Measurements from ENCODE around the gene OTUB2. TPM values are rescaled to one million over a fixed set of nuclear protein-coding genes. Genes with fewer than 3 reads are reported as not detected.

OTUB2 gene
- total RNA-seq, 2 experiments from 2014 or later = 0.86 to 1.4 TPM

- ChIA-PET CTCF (interaction anchor here (0.9 to 2.1 kb wide), 3 partner anchors 9 to 126 kb away, joined by 3 to 6 read pairs (median 6); no protein-coding TSS in a partner anchor), POLR2A (no interaction called here)
Measured at GRCh38 chr14:94010625-94011024, 15.5 kb upstream of the OTUB2 start.

- POLR2A ChIA-PET = interaction anchor here (0.8 kb wide), 1 partner anchor 32 kb away, joined by 3 read pairs; no protein-coding TSS in a partner anchor
- CTCF ChIA-PET = interaction anchor here (1.8 to 2.1 kb wide), 2 partner anchors 72 to 125 kb away, joined by 6 read pairs; no protein-coding TSS in a partner anchor
Measured at GRCh38 chr14:94011795-94012194, 14.3 kb upstream of the OTUB2 start.

GRCh38 chr14:94014382-94014781, 11.8 kb upstream of the OTUB2 start:
- CTCF ChIA-PET = interaction anchor here (1.0 kb wide), 1 partner anchor 135 kb away, joined by 4 read pairs; no protein-coding TSS in a partner anchor
- POLR2A ChIA-PET = no interaction called here

DNA sequence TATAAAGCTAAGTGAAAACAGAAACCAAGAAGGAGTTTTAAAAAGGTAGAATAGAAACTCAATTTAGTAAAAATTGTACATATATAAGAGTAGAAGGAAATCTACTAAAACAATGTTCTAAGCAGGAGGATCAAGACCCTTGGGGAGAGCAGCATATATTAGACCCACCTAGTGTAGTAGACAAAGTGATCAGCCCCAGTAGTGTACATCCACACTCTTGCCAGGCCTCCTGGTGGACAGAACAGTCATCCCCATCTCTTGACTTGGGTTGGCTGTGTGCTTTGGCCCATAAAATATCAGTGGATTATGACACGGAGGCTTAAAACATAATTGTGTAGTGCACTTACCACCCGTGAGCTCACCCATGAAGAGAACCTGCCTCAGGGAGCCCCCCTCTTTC, 10.9 kb upstream of the OTUB2 start:
- ChIA-PET CTCF (interaction anchor here (0.6 to 2.6 kb wide), 2 partner anchors 75 to 895 kb away, joined by 3 to 11 read pairs; no protein-coding TSS in a partner anchor), POLR2A (no interaction called here)

GRCh38 chr14:94016446-94016976, 9.6 kb upstream of the OTUB2 start:
- ChIA-PET CTCF (interaction anchor here (2.6 kb wide), 1 partner anchor 77 kb away, joined by 11 read pairs; no protein-coding TSS in a partner anchor), POLR2A (interaction anchor here (0.9 kb wide), 1 partner anchor 14 kb away, joined by 3 read pairs; no protein-coding TSS in a partner anchor)

DNA sequence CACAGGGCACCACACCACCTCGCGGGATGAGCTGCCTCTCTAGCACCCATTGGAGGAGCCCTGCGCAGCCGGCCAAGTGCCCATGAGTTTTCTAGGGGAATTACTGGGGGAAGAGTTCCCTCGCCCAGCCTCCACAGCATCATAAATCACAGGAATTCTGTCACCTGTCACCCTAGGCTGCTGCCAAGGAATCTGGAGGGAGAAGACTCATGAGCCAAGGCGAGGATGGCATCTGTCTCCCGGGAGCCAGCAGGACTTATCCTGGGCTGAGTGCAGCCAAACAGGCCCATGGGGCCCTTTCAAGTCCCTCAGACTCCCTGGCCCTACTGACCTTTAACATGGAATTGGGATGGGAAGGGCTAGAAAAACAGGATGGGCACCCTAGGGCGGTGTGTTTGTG, 7.8 kb upstream of the OTUB2 start:
- ChIA-PET POLR2A (no interaction called here), CTCF (no interaction called here)

- CTCF ChIA-PET = no interaction called here
- POLR2A ChIA-PET = no interaction called here
Measured at GRCh38 chr14:94019329-94019728, 6.8 kb upstream of the OTUB2 start.

- ChIA-PET POLR2A (no interaction called here), CTCF (interaction anchor here (1.3 to 3.6 kb wide), 4 partner anchors 9 to 80 kb away, joined by 3 to 14 read pairs (median 4); no protein-coding TSS in a partner anchor)
Measured at GRCh38 chr14:94020267-94020666, 5.9 kb upstream of the OTUB2 start.

GRCh38 chr14:94021001-94021400, 5.1 kb upstream of the OTUB2 start:
- ChIA-PET POLR2A (no interaction called here), CTCF (interaction anchor here (0.6 to 3.6 kb wide), 6 partner anchors 8 to 81 kb away, joined by 3 to 14 read pairs (median 4); partner anchors contain the start of gene ASB2)

DNA sequence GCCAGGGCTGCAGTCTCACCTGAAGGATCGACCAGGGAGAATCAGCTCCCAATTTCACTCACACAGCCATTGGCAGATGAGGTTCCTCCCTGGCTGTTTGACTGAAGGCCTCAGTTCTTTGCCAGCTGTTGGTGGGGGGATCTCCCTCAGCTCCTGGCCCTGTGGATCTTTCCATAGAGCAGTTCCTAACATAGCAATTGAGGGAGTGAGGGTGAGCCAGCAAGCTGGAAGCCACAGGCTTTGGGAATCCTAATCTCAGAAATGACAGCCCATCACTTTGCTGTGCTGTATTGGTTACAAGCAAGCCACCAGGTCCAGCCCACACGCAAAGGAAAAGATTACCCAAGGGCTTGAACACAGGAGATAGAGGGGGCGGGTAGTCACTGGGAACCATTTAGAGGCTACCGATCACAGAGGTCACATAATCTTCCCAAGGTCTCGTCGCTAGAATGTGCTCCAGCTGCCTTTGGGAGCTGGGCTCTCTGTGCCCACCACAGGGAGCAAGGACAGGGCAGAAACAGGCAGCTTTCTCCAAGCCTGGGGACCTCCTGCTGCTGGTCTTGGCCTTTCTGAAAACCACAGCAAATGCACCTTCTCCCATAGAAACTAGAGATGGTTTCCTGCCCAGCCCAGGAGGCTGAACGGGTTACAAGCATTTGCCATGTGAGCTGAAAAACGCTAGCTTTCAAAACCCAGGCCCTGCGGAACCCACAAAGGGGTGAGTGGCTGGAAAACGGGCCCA, 4.6 kb upstream of the OTUB2 start:
- ChIA-PET POLR2A (interaction anchor here (1.9 kb wide), 1 partner anchor 62 kb away, joined by 4 read pairs; no protein-coding TSS in a partner anchor), CTCF (interaction anchor here (0.6 to 3.6 kb wide), 7 partner anchors 8 to 86 kb away, joined by 3 to 14 read pairs (median 4); partner anchors contain the start of gene ASB2)

GRCh38 chr14:94022532-94023411, 3.4 kb upstream of the OTUB2 start:
- ChIA-PET POLR2A (interaction anchor here (1.9 kb wide), 1 partner anchor 63 kb away, joined by 4 read pairs; no protein-coding TSS in a partner anchor), CTCF (interaction anchor here (3.6 kb wide), 1 partner anchor 82 kb away, joined by 14 read pairs; no protein-coding TSS in a partner anchor)

GRCh38 chr14:94024549-94024948, 1.6 kb upstream of the OTUB2 start:
- CTCF ChIA-PET = interaction anchor here (0.9 to 4.6 kb wide), 2 partner anchors 48 to 84 kb away, joined by 3 to 22 read pairs; partner anchors contain the start of gene ASB2
- POLR2A ChIA-PET = no interaction called here

GRCh38 chr14:94025720-94026119, 420 bp upstream of the OTUB2 start:
- CTCF ChIA-PET = interaction anchor here (0.9 to 4.6 kb wide), 3 partner anchors 11 to 85 kb away, joined by 3 to 22 read pairs (median 3); no protein-coding TSS in a partner anchor
- POLR2A ChIA-PET = interaction anchor here (0.6 kb wide), 2 partner anchors 105 to 115 kb away, joined by 4 read pairs; no protein-coding TSS in a partner anchor

DNA sequence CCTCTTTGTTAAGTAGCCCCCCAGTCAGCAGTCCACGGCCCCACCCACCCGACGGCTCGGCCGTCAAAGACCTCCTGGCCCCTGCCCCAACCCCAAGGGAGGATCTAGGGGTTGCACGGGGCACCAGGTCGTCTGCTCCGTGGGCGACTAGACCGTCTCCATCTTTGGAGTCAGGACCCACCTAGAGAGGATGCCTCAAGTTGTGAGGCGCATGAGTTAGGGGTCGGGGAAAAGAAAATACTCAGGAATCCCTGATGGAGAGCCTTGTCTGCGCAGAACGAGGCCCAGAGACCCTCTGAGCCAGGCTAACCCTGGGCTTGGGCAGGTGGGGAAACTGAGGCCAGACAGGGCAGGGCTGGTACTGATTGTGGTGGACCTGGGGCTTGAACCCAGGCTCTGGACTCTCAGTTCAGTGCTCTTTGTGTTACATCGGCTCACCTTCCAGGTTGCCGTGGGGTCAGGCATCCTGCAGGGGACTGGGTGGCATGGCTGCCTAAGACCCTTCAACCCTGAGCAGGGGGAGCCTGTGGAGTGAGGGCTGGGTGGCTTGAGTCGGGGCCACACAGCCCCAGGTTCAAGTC, 839 bp downstream of the OTUB2 start:
- POLR2A ChIA-PET = interaction anchor here (1.1 kb wide), 1 partner anchor 64 kb away, joined by 3 read pairs; no protein-coding TSS in a partner anchor

GRCh38 chr14:94027566-94028449, 1.7 kb downstream of the OTUB2 start:
- POLR2A ChIA-PET = interaction anchor here (1.1 kb wide), 1 partner anchor 65 kb away, joined by 3 read pairs; no protein-coding TSS in a partner anchor
- CTCF ChIA-PET = interaction anchor here (0.9 to 4.6 kb wide), 4 partner anchors 14 to 92 kb away, joined by 3 to 22 read pairs (median 4); no protein-coding TSS in a partner anchor

More for the DNA sequence above, 839 bp downstream of the OTUB2 start:
- CTCF ChIA-PET = interaction anchor here (1.2 to 4.6 kb wide), 2 partner anchors 87 to 91 kb away, joined by 3 to 22 read pairs; no protein-coding TSS in a partner anchor

DNA sequence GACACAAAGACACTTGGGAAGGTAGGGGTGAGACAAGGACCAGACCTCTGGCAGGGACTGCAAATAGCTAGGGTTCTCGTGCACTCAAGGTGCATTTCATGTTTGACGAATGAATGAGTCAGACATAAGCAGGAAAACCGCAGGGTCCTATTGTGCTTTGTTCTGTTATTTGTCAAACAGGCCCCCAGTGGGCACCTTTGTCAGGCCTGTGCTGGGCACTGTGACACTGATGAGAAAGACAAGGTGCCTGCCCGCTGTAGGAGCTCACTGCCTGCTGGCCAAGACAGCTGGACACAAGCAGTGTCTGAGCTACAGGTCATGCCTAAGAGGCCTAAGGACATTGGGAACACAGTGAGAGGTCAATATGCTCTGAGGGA, 2.3 kb downstream of the OTUB2 start:
- ChIA-PET CTCF (interaction anchor here (0.9 to 4.6 kb wide), 5 partner anchors 8 to 93 kb away, joined by 3 to 22 read pairs (median 4); no protein-coding TSS in a partner anchor), POLR2A (no interaction called here)

DNA sequence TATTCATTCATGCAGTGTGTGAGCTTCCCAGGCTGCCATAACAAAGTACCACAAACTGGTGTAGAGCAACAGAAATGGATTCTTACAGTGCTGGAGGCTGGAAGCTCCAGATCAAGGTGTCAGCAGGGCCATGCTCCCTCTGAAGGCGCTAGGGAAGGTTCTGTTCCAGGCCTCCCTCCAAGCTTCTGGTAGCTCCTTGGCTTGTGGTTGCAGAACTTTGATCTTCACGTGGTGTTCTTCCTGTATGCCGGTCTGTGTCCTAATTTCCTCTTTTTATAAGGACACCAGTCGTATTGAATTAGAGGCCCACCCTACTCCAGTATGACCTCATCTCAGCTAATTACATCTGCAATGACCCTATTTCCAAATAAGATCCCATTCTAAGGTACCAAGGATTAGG, 3.1 kb downstream of the OTUB2 start:
- CTCF ChIA-PET = interaction anchor here (1.0 to 4.6 kb wide), 3 partner anchors 8 to 89 kb away, joined by 3 to 22 read pairs (median 4); no protein-coding TSS in a partner anchor
- POLR2A ChIA-PET = no interaction called here

All from activated CD8-positive, alpha-beta memory T cell treated with anti-CD3 and anti-CD28 coated beads for 36 hours (primary cell).